Stimulated activated CD4-positive, alpha-beta T cell treated with anti-CD3 and anti-CD28 coated beads, Interleukin-1b, Interleukin-23, amount 100 ng/mL, for 4 hours (primary cell): ENCODE data around the gene FOS.

Experiments
- DNase-seq, 2 donors: peaks; one replicate each; pipeline ENCODE4 v3.0.0-alpha.2; 2020; ENCODE audit warnings: low read depth in 2 of 2

The FOS gene

GRCh38 chr14:75250800-75251199, 27.8 kb upstream of the FOS start:
- no peak for DNase-seq

GRCh38 chr14:75252254-75252837, 26.3 kb upstream of the FOS start:
- no peak for DNase-seq

GRCh38 chr14:75254381-75254822, 24.2 kb upstream of the FOS start:
- no peak for DNase-seq

- no peak for DNase-seq
Observed at GRCh38 chr14:75254901-75255584, 23.6 kb upstream of the FOS start.

- no peak for DNase-seq
Observed at GRCh38 chr14:75258079-75258802, 20.4 kb upstream of the FOS start.

GRCh38 chr14:75258803-75259509, 19.7 kb upstream of the FOS start:
- DNase-seq, result peak; percentile 98

GRCh38 chr14:75259510-75259855, 19.1 kb upstream of the FOS start:
- DNase-seq, result no peak

GRCh38 chr14:75260025-75260763, 18.4 kb upstream of the FOS start:
- DNase-seq, result no peak

- no peak for DNase-seq
Observed at GRCh38 chr14:75261820-75262219, 16.8 kb upstream of the FOS start.

GRCh38 chr14:75262641-75263040, 16.0 kb upstream of the FOS start:
- no peak for DNase-seq

- no peak for DNase-seq
Observed at GRCh38 chr14:75264036-75264435, 14.6 kb upstream of the FOS start.

- no peak for DNase-seq
Observed at GRCh38 chr14:75267141-75267721, 11.4 kb upstream of the FOS start.

- no peak for DNase-seq
Observed at GRCh38 chr14:75268633-75269550, 9.7 kb upstream of the FOS start.

- DNase-seq, result no peak
Observed at GRCh38 chr14:75271514-75271913, 7.1 kb upstream of the FOS start.

- DNase-seq, result no peak
Observed at GRCh38 chr14:75273272-75274049, 5.2 kb upstream of the FOS start.

GRCh38 chr14:75274050-75274898, 4.4 kb upstream of the FOS start:
- DNase-seq, result no peak

GRCh38 chr14:75274899-75275569, 3.6 kb upstream of the FOS start:
- DNase-seq, result no peak

GRCh38 chr14:75275598-75275997, 3.0 kb upstream of the FOS start:
- no peak for DNase-seq
